AG09309 (cell line): ENCODE data around the gene MICAL2.

Source experiments
- DNase-seq: peaks from one replicate; pipeline ENCODE4 v3.0.0-alpha.2; 2010; ENCODE audit warnings: low read depth
- H3K4me3 ChIP-seq: 2 replicates; pipeline ENCODE4 v1.5.1; 2011; ENCODE audit warnings: mild to moderate bottlenecking, low read depth, low read length, moderate library complexity; ENCODE audit not compliant: control insufficient read depth
- TF ChIP-seq, protein P1 (sequence below): IDR thresholded peaks from 2 replicates; pipeline ENCODE4 v1.5.1; 2011; ENCODE audit warnings: mild to moderate bottlenecking, low read depth, low read length, inconsistent platforms; ENCODE audit not compliant: insufficient read depth, control insufficient read depth; ENCODE audit errors: missing control alignments

The MICAL2 gene

DNA sequence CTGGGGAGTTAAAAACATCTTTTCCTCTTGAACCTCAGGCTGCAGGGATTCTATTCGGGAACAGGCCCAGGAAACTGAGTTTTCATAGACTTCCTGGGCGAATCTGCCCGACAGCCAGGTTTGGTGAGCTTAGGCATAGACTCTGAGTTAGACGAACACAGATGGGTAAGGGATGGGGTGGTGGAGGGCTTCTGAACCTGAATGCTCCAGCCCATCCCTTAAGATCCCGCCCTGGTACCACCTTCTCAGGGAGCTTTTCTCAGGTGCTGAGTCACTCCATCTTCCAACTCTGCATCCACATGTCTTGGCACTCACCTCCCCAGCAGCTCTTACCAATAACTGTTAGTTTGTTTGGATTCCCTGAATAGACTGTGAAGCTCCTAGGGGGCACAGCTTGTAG, 37.4 kb downstream of the MICAL2 start:
- TF ChIP-seq, protein P1, sequence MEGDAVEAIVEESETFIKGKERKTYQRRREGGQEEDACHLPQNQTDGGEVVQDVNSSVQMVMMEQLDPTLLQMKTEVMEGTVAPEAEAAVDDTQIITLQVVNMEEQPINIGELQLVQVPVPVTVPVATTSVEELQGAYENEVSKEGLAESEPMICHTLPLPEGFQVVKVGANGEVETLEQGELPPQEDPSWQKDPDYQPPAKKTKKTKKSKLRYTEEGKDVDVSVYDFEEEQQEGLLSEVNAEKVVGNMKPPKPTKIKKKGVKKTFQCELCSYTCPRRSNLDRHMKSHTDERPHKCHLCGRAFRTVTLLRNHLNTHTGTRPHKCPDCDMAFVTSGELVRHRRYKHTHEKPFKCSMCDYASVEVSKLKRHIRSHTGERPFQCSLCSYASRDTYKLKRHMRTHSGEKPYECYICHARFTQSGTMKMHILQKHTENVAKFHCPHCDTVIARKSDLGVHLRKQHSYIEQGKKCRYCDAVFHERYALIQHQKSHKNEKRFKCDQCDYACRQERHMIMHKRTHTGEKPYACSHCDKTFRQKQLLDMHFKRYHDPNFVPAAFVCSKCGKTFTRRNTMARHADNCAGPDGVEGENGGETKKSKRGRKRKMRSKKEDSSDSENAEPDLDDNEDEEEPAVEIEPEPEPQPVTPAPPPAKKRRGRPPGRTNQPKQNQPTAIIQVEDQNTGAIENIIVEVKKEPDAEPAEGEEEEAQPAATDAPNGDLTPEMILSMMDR: no peak
- no peak for DNase-seq
- H3K4me3 ChIP-seq: no peak overlapping the region

GRCh38 chr11:12148466-12148865, 38.1 kb downstream of the MICAL2 start:
- no peak for DNase-seq
- no peak overlapping the region for H3K4me3 ChIP-seq
- TF ChIP-seq, protein P1: no peak

- DNase-seq: no peak
- TF ChIP-seq, protein P1: no peak
- no peak overlapping the region for H3K4me3 ChIP-seq
Observed at GRCh38 chr11:12148882-12149281, 38.5 kb downstream of the MICAL2 start.

GRCh38 chr11:12149672-12150225, 39.4 kb downstream of the MICAL2 start:
- H3K4me3 ChIP-seq: no peak overlapping the region
- TF ChIP-seq, protein P1: no peak
- DNase-seq: no peak

DNA sequence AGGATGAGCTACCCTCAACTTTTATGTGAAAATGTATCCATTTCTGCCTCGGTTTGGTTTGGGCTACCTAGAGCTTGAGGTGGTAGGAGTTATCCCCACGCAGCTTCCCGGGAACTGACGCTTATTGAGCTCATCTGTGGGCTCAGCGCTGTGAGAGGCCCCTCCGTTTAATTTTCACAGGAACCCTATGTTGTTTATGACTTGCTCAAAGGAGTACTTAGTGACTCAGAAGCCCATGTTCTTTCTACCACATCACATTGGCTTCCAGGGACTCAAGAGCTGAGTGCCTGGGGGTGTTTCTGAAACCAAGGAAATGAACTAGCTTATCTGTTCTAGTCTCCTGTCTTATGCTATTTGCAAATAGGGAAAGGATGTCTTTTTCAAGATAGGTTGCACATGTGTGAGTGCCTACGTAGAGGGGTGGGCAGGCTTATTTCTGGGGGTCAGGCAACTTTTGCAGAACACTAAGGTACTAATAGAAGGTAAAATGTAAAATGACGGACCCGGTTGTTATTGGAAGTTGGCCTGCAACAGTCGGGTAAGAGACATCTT, 40.5 kb downstream of the MICAL2 start:
- TF ChIP-seq, protein P1: no peak
- no peak overlapping the region for H3K4me3 ChIP-seq
- DNase-seq: no peak

- TF ChIP-seq, protein P1: no peak
- no peak overlapping the region for H3K4me3 ChIP-seq
- no peak for DNase-seq
Observed at GRCh38 chr11:12152321-12152720, 41.9 kb downstream of the MICAL2 start.
